Activated T-cell treated with anti-CD3 and anti-CD28 coated beads for 1 hour (primary cell): Measurements from ENCODE around the gene SCYL2.
"Not testable (repeated sequence)": the region's sequence is repeated elsewhere in the genome, so short reads cannot be mapped to it uniquely, and the experiment has no call there.

Experiments used
- DNase-seq: peaks from one replicate; pipeline ENCODE4 v3.0.0-alpha.2; 2020; ENCODE audit warnings: low read depth

The SCYL2 gene, protein sequence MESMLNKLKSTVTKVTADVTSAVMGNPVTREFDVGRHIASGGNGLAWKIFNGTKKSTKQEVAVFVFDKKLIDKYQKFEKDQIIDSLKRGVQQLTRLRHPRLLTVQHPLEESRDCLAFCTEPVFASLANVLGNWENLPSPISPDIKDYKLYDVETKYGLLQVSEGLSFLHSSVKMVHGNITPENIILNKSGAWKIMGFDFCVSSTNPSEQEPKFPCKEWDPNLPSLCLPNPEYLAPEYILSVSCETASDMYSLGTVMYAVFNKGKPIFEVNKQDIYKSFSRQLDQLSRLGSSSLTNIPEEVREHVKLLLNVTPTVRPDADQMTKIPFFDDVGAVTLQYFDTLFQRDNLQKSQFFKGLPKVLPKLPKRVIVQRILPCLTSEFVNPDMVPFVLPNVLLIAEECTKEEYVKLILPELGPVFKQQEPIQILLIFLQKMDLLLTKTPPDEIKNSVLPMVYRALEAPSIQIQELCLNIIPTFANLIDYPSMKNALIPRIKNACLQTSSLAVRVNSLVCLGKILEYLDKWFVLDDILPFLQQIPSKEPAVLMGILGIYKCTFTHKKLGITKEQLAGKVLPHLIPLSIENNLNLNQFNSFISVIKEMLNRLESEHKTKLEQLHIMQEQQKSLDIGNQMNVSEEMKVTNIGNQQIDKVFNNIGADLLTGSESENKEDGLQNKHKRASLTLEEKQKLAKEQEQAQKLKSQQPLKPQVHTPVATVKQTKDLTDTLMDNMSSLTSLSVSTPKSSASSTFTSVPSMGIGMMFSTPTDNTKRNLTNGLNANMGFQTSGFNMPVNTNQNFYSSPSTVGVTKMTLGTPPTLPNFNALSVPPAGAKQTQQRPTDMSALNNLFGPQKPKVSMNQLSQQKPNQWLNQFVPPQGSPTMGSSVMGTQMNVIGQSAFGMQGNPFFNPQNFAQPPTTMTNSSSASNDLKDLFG

DNA sequence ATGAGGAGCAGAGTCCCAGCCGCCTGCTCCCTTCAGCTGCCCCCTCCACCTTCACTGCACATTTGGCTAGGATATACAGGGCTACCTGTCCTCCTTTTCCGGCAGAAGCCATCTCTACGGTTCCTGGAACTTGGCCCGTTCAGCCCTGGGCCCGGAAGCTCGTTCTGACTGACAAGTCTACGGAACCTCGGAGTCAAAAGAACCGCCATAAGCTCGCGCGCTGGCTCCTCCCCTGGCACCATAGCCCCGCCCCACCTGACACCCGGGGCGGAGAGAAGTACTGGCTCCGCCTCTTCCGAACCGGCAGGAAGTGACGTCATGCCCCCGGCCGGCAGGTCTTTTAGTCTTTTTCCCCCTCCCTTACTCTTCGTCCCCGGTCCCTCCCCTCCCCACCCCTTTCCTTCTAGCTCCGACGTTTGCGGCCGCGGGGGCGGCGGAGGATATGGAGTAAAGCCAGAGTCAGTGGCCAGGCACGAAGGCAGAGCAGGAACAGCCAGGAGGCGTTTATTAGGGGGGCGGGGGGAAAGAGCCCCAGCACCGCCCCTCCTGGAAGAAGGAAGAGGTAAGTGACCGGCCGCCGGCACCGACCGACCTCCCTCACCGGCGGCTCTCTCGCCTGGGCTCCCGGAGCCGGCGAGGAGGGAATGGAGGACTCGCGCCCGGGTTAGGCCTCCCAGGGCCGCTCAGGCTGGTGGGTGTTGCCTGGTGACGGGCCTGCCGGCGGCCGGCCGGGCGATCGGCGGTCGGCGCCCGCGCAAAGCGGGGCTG is at the start of gene SCYL2, which contains the start of gene DEPDC4:
Gene SCYL2, plus strand, starts transcription at position 343 of the 768 bp plus-strand sequence. CDS start 15,794 bp downstream, outside the sequence.
Gene DEPDC4, minus strand, starts transcription at position 245 of the 768 bp plus-strand sequence. Its CDS starts 3 bp downstream, at position 242.
- DNase-seq, result peak; percentile 92

DNA sequence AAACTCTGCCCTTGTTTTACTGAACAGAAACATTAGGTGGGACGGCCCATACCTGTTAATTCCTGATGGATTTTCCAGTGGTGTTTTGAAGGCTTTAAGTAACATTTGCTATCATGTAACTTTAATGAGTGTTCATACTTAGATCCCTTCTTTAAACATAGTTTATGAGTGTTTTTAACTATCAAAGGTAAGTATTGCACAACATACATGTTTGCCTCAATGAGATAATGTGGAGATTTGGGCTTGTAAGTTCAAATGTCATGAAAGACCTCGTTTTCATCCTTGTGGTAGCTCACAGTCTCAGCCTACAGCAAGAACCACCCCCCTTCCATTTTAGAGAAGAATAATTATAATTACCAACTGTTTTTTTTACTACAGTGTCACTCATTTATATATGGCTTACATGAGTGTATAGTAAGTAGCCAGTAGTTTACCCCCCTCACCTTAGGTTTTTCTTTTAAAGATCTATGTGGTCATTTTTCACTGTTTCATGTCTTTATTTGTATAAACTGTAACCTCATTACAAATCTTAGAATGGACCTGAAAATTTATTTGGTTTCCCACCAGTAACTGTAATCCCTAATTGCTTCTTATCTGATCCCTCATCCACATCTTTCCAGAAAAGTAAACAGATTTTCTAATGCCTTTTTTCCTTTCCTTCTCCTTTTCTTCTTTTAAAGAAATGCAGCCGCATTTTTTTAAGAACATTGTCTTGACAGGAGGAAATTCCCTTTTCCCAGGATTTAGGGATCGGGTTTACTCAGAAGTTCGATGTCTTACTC is 47.5 kb upstream of the SCYL2 start:
- DNase-seq, result no peak

GRCh38 chr12:100221523-100221922 is 45.5 kb upstream of the SCYL2 start:
- no peak for DNase-seq

- not testable (repeated sequence) for DNase-seq
These were observed 44.8 kb upstream of the SCYL2 start for GRCh38 chr12:100222173-100222572.

DNA sequence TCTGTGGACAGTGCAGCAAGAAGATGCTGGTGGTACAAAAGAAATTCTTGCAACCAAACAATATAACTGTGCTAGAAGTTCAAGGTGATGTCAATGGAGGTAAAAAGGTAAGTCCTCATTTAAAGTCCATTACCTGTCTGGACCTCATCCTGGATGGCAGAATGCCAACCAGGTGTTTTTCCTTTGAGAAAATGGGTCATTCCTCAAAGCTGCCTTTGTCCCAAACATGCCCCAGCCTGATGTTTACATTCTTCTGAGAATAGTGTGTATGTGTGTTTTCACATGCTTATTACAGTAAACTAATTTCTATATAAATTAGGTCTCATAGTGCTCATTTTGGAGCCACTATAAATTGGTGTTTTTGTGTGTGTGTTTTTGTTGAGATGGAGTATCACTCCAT is 41.5 kb upstream of the SCYL2 start:
- DNase-seq, result no peak

GRCh38 chr12:100229036-100229635 is 37.8 kb upstream of the SCYL2 start:
- no peak for DNase-seq

GRCh38 chr12:100229876-100230275 is 37.1 kb upstream of the SCYL2 start:
- no peak for DNase-seq

GRCh38 chr12:100231873-100232272 is 35.1 kb upstream of the SCYL2 start:
- DNase-seq, result not testable (repeated sequence)

GRCh38 chr12:100234166-100234565 is 32.8 kb upstream of the SCYL2 start:
- DNase-seq, result no peak

DNA sequence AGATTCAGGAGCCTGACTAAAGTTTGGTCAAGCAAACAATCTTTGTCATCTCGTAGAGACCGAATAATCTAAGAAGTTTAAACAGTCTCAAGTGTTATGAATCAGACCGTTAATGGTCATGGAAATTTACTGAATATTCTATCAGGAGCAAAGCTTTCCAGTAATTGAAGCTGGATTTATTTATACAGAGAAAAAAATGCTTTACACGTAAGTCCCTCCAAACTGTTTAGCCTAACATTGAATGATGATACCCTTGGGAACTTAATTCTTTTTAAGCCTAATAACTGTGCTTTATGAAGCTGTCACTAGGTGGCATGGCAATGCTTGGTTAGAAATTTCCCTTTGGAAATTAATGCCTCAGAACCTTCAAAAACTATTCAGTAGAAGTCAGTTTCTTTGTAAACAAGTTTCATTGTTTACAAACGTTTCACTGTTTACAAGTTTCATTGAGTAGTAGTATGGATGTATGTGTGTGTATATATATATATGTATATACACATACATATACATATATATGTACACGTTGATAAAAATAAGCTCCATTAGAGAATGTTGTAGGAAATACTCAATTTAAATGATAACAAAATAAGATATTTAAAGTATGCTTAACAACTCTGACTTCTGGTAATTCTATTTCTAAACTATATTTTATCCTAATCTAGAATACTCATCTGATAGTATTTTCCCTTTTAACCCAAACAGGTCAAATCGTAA is 32.2 kb upstream of the SCYL2 start:
- no peak for DNase-seq

GRCh38 chr12:100238801-100239200 is 28.2 kb upstream of the SCYL2 start:
- DNase-seq, result no peak

DNA sequence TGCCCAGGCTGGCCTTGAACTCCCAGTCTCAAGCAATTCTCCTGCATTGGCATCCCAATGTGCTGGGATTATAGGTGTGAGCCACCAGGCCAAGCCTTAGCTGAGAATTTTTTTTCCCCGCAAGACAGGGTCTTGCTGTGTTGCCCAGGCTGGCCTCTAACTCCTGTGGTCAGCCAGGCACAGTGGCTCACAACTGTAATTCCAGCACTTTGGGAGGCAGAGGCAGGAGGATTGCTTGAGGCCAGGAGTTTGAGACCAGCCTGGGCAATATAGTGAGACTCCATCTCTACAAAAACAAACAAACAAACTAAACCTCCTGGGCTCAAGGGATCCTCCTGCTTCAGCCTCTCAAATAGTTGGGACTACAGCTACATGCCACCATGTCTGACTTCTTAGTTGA is 27.4 kb upstream of the SCYL2 start:
- DNase-seq, result no peak

DNA sequence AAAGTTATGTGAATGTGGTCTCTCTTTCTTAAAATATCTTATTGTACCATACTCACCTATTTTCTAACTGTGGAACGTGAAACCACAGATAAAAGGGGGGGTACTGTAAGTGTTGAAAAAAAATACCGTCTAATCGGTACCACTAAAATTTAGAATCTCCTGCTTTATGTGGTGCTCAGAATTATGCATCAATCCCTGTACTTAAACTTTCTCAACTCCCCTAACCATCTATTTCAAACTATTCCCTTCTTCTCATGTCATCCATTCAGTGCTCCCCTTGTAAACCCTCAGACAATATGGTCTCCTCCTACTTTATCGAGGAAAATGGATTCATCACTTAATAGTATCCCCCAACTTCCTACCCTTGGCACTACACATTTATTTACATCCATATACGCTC is 23.8 kb upstream of the SCYL2 start:
- no peak for DNase-seq

- DNase-seq, result no peak
These were observed 19.2 kb upstream of the SCYL2 start for GRCh38 chr12:100247765-100248164.

DNA sequence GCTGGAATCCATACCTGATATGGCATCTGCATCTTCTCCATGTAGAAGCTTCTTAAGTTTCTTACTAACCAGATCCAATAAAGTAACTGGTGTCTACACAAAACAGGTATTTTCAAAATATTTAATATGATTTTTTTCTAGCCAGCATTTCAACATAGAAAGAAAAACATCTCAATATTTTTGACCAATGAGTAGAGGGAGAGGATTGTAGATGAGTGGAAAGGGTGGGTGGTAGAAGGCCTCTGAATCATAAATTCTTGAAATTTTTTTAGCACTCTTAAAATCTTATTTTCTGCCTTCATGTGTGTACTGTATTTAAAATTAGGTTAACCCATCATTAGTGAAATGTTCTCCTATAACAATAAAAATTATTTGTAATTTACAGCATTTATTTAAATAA is 18.1 kb upstream of the SCYL2 start:
- DNase-seq, result no peak

DNA sequence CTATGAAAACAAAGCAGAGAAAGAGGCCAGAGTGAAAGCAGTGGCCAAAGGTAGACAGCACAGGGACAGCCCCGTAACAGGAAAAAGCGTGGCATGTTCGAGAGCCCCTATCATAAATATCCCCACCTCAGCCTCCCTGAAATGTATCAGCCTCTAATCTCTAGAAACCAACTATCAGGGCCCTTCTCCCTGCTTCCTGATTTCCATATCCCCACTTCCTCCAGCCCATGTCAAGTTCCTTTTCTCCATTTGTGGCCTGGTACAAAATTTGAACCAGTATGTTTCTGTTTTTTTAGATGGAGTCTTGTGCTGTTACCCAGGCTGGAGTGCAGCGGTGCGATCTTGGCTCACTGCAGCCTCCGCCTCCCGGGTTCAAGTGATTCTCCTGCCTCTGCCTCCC is 17.0 kb upstream of the SCYL2 start:
- DNase-seq, result no peak

- DNase-seq, result no peak
These were observed 15.1 kb upstream of the SCYL2 start for GRCh38 chr12:100251917-100252316.

DNA sequence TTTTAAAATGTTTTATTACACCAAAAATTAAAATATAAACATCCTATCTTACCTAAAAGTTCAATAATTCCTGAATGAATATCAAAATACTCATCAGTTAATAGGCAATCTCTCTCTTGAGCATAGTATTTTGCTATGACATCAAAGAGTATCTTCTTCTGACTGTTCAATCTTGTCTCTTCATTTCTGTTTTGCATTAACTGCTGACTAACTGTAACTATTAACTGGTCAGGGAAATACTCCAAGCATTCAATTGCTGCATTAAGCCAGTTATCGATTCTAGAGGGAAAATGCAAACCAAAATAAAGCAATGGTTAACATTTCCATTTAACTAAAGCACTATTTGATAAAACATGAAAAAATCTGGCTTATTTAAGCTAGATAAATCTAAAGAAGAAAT is 13.5 kb upstream of the SCYL2 start:
- no peak for DNase-seq

GRCh38 chr12:100254876-100255275 is 12.1 kb upstream of the SCYL2 start:
- no peak for DNase-seq

DNA sequence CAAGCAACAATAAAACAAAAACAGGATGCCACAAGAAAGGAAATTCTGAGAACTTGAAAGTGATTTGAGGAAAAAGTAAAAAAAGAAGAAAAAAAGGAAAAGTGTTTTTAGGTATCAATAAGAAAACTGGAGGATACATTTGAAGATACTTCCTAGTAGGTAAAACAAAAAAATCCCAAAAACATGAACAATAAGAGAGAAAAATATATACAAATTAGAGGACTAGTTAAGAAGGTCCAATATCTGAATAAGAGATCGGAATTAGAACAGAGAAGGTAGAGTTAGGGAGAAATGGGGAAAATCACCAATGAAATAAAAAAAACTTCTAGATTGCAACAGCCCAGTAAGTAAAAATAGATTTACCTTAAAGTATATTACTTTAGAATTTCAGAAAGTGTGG is 8.8 kb upstream of the SCYL2 start:
- DNase-seq, result no peak
